GM21619 (cell line): ENCODE data around the gene SYK.

Experiments
- ATAC-seq: cut with Tn5 transposase; IDR thresholded peaks from one replicate; pipeline ENCODE4 v1.9.1; 2021; ENCODE audit not compliant: unreplicated experiment

Gene SYK

DNA sequence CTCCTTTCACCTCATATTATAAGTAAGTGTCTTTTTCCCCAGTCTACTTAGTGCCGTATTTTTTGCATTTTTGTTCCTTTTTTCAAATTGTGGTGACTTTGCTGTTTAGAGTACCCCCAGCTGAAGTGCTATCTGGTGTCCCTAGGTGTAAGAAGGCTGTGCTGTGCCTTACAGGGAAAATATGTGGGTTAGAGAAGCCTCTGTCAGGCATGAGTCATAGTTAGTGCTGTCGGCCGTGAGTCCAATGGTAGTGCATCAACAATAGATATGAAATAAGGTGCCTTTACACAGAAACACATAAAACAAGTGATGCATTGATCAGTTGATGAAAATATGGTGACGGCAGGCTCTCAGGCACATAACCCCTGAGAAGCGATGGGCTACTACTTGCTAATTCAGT lies 20.1 kb downstream of the SYK start:
- no peak for ATAC-seq

DNA sequence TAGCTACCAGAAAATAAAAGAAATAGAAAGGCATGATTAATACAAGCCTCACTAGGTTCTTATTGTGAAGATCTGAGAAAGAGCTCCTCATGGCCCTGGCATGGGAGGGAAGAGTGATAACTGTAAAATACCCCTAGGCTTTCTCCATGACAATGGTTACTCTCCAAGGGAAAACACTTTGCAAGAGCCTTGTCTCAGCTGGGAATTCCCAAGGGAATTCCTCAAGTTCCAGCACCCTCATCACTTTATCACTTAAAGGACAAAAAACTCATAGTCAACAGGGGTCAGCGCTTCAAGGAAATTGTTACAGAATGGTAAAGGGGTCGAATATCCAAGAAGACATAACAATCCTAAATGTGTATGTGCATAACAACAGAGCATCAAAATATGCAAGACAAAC lies 21.2 kb downstream of the SYK start:
- ATAC-seq = no peak

DNA sequence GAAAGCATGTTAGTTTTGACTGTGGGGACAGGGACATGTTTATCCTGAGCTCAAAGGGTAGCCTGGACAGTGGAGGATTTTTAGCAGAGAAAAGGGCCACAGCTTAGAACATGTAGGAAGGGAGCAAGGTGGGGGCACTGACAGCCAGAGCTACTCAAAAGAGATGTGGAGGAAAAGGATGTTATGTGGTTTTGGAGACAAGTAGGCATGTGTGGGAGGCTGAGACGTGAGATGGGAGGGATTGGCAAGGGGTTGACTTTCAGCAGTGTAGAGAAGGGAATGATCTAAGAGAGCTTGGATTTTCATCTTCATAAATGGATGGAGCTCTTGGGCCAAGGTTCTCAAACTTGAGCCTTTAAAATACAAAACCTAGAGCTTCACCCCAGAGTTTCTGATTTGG lies 24.0 kb downstream of the SYK start:
- ATAC-seq = no peak

DNA sequence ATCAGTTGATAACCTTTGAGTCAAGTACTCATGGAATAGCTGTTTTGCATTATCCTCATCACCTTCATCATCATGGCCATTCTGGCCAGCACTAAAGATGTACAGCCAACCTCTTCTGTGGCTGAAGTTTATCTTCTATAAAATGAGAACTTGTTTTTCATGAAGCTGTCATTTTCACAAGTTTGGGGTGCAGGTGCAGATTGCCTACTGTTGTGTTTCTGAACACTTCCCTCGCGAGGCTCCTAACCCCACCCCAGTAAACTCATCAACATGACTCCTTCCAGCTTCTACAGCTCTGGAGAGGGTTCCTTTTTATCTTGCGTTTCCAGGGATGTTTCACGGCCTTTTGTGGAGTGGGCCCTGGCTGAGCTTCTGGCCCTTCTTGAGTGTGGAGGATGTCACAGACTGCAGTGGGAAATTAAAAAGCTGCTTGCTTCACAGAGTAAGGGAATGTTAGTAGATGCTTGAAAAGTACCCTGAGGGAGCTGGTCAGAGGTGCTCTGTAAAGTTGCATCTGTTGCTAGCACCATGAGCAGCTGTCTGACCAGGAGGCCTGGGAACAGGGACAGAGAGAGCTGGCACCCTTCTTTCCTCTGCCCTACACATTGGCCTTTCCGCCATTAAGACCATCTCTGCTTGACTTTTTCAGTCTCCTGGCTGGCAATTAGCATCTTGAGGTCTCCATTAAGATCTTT lies 24.9 kb downstream of the SYK start:
- no peak for ATAC-seq

DNA sequence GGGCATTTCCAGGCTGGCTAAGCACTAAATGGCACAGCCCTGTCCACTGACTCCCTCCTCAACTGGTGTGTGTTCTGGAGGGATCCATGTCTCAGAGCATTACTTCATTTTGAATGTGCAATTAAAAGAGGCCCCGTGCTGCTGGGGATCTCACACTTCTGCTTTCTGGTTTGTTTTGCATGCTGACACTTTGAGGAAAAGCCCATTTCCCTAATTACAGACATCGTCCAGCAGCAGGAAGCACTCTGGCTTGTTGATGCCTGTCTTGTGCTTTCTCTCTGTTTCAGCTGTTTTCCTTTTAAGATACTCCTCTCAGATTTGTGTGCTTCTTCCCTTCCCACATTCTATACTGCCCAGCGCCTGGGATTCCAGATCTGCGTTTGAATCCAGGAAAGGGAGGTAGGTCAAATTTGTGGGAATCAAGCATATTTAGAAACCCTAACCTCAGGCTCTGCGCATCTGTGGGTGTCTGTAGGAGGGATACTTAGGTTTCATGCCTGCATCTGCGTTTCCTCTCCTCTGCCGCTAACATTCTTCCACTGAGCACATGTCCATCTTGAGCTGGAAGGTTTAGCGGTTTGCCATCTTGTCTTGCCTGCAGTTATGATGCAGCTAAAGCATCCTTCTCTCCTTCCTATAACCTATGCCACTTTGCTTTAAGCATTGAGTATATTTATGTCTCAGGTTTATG lies 25.7 kb downstream of the SYK start:
- peak; percentile 50 for ATAC-seq

DNA sequence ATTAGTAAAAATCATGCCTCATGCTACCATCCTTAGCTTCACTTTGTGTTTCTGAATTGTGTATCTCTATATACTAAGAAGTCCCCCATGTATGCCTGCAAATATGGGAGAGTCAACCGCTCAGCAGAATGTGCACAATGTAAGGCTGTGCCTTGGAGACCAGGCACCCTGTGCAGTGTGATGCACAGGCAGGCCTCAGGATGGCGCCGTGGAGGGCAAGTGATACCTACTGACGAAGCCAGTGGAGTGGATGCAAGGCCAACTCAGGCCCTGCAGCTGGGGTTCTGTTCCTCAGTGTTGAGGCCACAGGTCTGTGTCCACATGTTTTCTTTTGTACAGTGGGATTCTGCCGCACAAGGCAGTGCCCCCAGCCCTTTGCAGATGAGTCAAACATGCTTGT lies 28.4 kb downstream of the SYK start:
- ATAC-seq = no peak

DNA sequence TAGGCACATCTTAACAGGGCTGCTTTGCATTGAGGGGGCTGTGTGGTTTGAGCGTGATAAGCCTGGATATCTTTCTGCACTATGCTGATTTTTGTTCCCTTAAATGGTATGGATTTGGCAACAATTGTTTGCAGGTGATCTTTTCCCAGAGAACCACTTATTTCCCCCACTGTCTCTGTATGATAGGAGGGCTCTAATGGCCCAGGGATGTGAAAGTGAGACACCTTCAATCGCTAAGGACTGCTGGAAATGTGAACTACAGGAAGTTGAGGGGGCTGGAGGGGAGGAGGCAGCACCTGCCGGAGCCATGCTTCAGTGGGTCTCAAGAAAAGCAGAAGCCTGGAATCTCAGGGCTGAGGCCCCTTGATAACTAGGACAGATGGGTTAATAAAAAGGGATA lies 29.4 kb downstream of the SYK start:
- no peak for ATAC-seq

DNA sequence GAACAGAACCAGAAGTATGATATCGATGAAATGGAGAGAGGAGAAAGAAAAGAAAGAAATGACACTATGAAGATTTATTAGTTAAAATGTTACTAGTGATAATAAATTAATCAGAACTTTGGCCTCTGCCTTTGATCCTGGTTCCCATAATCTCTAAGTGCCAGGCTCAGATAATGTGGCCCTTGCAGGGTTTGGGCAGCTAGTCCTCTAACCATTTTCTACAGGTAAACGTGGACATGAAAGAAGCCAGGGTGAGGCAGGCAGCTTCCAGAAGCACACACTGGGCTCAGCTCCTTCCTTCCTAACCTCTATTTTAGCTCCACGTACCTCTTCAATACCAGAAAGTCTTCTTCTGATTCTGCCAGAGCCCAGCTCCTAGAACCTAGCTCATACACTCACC lies 30.6 kb downstream of the SYK start:
- no peak for ATAC-seq

DNA sequence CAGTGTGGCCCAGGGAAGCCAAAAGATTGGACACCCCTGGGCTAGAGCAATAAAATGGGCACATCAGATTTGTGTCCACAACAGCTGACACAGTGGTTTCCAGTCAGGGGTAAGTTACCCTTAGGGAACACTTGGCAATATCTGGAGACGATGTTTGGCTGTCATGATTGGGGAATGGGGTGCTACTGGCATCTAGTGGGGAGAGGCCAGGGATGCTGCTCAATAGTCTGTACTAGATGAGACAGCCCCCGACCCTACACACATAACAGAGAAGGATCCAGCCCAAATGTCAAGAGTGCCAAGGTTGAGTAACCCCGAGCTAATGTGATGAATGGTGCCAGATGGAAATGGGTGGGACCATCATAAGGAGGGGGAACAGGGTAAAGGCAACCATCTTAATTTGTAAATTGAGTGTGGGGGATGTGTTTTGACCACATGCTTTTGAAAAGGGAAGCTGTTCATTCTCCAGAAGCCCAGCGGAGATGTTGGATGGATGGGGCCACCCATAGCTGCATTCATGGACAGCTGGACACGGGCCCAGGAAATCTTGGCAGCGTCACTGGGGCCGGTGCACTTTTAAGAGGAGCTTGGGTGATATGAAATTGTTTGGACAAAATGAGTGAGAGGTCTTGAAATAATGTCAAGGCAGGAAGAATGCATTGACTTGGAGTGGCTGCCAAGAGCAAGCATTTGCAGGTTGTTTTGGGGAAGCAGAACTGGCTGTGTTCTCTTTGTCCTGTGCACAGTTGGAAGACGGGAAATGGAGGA lies 33.4 kb downstream of the SYK start:
- ATAC-seq = no peak

DNA sequence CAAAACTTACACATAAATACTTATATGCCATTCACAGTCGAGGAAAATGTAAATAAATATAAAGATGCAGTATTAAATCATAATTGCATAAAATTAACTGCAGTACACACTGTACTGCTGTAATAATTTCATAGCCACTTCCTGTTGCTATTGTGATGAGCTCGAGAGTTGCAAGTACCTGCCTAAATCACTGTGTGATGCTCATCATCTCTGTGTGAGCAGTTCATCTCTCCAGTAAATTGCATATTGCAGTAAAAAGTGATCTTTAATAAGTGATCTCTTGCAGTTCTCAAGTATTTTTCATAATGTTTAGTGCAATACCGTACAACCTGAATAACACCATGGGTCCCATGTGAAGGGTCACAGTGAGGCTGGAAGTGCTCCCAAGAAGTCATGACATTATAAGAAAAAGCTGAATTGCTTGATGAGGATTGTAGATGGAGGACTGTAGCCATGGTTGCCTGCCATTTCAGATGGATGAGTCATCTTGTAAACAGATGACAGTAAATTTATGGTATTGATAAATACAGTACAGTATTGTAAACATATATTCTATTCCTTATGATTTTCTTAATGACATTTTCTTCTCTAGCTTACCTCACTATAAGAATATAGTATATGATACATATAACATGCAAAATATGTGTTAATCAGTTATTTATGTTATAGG lies 34.9 kb downstream of the SYK start:
- no peak for ATAC-seq

DNA sequence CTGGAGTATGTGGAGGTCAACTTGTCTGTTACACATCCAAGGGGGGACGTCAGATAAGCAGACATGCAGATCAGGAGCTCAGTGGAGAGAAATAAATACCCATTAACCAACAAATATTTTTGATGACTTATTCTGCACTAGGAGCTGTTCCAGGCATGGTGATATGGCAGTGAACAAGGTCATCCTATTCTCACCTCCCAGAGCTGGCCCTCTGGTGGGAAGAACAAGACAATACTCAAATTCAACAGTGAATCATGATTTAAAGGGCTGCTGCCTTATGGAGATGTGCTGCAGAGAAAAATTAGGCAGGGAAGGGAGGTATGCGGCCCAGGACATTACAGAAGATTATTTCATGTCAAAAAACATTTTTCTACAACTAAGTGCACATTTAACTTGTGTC lies 36.5 kb downstream of the SYK start:
- ATAC-seq = no peak

DNA sequence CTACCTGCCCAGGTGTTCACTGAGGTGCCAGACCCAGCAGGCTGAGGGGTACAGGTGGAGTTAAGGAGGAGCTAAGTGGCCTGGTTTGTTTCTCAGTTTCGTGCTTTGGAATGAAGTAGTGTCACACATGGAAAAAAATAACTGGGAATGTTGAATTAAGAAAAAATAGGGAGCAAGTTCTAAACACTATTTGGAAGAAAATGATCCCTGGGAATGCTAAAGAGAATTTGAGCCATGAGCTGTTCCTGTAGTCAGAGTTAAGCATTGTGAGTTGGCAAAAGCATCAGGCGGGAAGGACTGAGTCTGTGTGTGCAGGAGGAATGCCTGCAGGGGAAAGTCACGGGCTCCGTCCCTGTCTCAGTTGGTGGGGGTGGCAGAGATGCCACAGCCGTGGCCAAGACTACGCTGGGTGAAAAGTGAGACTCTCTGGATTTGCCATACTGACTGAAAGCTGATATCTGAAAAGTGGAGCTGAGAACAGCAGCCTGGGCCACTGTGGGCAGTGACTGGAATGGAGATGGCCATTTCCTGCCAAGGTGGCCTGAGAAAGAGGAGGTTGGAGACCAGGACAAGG lies 37.0 kb downstream of the SYK start:
- ATAC-seq = no peak

DNA sequence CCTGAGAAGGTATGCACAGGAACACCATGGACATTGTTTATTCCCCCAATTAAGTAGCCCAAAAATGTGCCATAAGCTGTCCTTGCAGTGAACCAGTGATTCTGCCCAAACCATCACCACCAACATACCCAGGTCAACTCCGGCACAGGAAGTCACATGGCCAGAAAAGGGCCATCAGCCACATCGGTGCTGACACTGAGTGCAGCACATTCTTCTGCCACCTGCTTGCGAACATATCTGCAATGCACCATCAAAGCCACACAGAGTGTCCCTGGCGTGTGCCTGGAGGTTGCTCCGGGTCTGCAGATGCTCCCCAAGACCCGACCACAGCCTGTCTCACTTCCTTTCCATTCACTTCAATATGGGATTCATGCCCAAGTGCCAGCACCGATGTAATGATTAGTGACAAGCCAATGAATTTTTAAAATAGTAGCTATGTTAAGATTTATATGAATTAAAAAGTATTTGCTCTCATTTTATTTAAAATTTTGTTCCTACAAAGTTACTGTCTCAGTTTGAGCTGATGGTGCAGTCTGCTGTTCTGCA lies 37.6 kb downstream of the SYK start:
- ATAC-seq = no peak

DNA sequence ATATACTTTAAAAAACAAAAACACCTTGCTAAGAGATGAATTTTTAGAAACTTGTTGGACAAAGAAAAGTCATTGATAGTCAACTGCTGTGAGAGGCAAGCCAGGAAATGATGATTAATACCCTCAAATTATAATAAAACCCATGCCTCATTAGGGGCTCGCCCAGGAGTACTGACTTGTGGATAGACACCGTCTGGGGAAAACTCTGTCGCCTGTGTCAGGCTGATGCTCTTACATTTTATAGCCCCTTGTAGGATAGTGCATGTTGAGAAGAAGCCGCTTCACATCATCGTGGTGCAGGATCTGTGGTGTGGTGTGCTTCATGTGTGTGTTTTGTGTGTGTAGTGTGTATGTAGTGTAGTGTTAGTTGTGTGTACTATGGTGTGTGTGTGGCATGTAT lies 39.1 kb downstream of the SYK start:
- ATAC-seq = no peak

DNA sequence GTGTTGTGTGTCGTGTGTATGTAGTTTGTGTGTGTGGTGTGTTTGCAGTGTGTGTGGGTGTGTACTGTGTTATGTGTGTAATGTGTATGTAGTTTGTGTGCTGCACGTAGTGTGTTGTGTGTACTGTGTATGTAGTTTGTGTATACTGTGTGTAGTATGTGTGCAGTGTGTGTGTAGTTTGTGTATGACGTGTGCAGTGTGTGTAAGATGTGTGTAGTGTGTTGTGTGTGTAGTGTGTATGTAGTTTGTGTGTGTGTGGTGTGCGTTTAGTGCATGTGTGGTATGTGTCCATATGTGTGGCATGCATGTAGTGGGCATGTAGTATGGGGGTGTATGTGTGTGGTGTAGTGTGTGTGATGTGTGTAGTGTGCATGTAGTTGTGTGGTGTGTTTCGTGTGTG lies 39.6 kb downstream of the SYK start:
- ATAC-seq = no peak

DNA sequence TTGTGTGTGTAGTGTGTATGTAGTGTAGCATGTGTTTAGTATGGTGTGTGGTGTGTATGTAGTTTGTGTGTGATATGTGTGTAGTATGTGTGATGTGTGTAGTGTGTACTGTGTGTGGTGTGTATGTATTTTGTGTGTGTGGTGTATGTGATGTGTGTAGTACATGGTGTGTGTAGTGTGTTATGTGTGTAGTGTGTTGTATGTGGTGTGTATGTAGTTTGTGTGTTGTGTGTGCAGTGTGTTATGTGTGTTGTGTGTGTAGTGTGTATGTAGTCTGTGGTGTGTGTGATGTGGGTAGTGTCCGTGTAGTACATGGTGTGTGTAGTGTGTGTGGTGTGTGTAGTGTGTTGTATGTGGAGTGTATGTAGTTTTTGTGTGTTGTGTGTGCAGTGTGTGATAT lies 40.0 kb downstream of the SYK start:
- ATAC-seq = no peak

DNA sequence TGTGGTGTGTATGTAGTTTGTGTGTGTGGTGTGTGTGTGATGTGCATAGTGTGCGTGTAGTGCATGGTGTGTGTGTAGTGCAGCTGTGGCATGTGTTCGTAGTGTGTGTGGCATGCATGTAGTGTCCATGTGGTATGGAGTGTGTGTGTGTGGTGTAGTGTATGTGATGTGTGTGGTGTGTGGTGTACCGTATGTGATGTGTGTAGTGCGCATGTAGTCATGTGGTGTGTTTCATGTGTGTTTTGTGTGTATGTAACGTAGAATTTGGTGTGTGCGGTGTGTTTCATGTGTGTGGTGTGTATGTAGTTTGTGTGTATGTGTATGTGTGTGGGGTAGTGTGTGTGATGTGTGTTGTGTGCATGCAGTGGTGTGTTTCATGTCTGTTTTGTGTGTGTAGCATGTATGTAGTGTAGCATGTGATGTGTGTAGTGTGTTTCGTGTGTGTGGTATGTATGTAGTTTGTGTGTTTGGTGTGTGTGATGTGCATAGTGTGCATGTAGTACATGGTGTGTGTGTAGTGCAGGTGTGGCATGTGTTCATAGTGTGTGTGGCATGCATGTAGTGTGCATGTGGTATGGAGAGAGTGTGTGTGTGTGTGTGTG lies 40.7 kb downstream of the SYK start:
- no peak for ATAC-seq

DNA sequence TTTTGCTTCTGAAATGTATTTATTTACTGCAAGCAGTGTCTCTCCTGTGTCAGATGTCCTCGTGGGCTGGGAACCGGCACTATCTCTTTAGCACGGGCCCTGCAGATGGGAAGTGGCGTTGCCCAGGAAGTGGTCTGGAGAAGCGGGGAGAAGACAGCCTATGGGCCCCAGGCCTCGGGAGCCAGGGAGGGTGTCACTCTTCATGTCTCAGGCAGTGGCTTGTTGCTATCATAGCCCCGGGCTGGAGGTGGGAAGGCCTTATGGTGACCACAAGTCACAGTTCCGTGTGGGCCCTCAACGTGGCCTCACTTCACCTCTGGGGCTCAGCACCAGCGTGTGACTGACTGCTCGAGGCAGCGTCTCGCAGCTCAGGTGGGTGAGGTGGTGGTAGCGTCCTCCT lies 41.4 kb downstream of the SYK start:
- ATAC-seq = no peak

DNA sequence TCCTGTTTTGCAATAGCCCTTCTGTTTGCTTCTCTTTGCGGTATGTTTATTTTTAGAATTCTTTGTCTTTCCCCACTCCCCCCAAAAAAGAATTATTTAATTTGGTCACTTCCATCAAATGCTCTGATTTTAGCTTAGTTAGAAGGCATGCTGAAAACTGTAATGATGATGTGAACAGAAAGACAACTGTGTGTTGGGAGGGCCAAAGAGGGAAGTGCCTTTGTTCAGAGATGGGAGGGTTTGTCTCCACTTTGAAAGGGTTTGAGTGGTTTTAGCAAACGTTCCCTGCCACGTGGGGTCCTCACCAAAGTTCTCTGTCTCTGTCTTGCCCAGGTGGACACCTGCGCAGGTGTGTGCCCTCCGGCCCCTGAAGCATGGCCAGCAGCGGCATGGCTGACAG lies 41.9 kb downstream of the SYK start:
- ATAC-seq = no peak

DNA sequence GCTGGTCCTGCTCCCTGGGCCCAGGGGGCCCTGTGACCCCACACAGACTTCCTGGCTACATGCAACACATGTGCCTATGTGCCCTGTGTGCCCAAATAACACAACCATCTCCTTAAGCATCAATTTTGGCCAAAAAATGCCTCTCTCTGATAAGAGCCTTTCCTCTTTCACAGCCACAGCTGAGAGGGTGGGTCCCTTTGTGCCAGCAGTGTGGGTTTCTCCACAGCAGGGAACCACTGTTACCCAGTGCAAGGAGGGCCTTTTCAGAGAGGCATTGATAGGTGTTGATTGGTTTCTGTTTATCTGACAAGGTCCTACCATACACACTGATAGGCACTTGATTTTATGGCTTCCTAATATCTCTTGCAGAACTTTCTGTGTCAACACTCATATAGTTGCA lies 42.7 kb downstream of the SYK start:
- ATAC-seq = no peak
